SU-DHL-6 (cell line): ENCODE data around the gene DOHH.

Experiments
- EZH2phosphoT487 ChIP-seq: fragments of 200-600 bp; sonication (generic), shearing (Covaris generic); conservative IDR thresholded peaks from 2 replicates; pipeline ENCODE4 v1.6.1; 2018; ENCODE audit warnings: mild to moderate bottlenecking, antibody characterized with exemption, low read length, moderate library complexity, mixed read lengths
- TF ChIP-seq, protein P1 (sequence below): fragments of 200-600 bp; sonication (generic); IDR thresholded peaks from one replicate; pipeline ENCODE4 v1.5.1; 2017; ENCODE audit warnings: antibody characterized with exemption, mild to moderate bottlenecking, low read length, moderate library complexity; ENCODE audit not compliant: insufficient read depth, poor library complexity, severe bottlenecking

DNA sequence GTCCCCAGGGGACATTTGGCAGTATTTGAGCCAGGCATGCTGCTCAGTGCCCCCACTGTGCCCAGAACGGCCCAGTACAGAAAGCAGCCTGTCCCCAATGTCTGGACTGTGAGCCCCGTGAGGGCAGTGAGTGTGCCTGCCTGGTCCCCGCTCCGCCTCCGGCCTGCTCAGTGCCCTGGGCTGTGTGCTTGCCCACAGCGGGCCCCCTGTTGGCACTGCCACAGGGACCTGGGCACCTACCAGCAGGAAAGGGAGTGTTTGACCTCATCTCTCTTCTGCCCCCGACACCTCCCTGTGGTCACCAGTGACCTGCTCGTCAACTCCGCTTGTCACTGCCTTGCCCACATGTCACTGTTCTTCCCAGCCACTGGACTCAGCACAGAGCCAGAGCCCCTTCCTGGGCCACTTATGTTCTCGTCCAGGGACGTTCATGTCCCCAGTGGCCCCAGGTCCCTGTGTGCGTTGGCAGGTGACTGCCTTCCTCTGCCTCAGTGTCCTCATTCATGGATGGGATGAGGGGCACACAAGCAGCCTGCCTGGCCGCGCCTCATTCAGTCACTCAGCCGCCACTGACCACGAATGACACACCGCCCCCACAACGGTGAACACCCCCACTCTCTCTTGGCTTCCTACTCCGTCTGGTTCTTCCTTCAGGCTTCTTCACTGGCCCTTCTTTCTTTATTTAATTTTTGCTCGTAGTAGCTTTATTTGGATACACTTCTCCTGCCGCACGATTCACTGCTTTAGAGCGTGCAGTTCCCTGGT lies 8.5 kb upstream of the DOHH start:
- TF ChIP-seq, protein P1, sequence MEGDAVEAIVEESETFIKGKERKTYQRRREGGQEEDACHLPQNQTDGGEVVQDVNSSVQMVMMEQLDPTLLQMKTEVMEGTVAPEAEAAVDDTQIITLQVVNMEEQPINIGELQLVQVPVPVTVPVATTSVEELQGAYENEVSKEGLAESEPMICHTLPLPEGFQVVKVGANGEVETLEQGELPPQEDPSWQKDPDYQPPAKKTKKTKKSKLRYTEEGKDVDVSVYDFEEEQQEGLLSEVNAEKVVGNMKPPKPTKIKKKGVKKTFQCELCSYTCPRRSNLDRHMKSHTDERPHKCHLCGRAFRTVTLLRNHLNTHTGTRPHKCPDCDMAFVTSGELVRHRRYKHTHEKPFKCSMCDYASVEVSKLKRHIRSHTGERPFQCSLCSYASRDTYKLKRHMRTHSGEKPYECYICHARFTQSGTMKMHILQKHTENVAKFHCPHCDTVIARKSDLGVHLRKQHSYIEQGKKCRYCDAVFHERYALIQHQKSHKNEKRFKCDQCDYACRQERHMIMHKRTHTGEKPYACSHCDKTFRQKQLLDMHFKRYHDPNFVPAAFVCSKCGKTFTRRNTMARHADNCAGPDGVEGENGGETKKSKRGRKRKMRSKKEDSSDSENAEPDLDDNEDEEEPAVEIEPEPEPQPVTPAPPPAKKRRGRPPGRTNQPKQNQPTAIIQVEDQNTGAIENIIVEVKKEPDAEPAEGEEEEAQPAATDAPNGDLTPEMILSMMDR = no peak
- TF ChIP-seq EZH2phosphoT487 = no peak
